ENCODE measurements around the gene CDKAL1.

- TF ChIP-seq RAD21 (IDR thresholded peaks at IDR 0.05; ENCODE audit: low read depth) (no peak), TAF1 (IDR thresholded peaks at IDR 0.05; ENCODE audit: low read depth) (no peak), CREB1 (IDR thresholded peaks at IDR 0.05; ENCODE audit: low read depth) (no peak), REST (IDR thresholded peaks at IDR 0.05; ENCODE audit: low read depth) (no peak), ZBTB7A (IDR thresholded peaks at IDR 0.05; ENCODE audit: low read depth) (no peak), EGR1 (IDR thresholded peaks at IDR 0.05) (no peak), EP300 (IDR thresholded peaks at IDR 0.05; ENCODE audit: borderline replicate concordance) (no peak), FOXM1 (IDR thresholded peaks at IDR 0.05; ENCODE audit: borderline replicate concordance, low read depth) (no peak), TEAD4 (IDR thresholded peaks at IDR 0.05) (no peak), MAX (IDR thresholded peaks at IDR 0.05) (no peak), TCF12 (IDR thresholded peaks at IDR 0.05; ENCODE audit: low read depth) (no peak)
These were observed 463.0 kb downstream of the CDKAL1 start for GRCh38 chr6:20997143-20997769.
